Measurements from ENCODE around the gene HGFAC. TPM values are rescaled to one million over a fixed set of nuclear protein-coding genes. Genes with fewer than 3 reads are reported as not detected.

HGFAC gene
- total and polyA plus RNA-seq, 2 experiments from 2014 or later, result 0.87 to 1.7 TPM

DNA sequence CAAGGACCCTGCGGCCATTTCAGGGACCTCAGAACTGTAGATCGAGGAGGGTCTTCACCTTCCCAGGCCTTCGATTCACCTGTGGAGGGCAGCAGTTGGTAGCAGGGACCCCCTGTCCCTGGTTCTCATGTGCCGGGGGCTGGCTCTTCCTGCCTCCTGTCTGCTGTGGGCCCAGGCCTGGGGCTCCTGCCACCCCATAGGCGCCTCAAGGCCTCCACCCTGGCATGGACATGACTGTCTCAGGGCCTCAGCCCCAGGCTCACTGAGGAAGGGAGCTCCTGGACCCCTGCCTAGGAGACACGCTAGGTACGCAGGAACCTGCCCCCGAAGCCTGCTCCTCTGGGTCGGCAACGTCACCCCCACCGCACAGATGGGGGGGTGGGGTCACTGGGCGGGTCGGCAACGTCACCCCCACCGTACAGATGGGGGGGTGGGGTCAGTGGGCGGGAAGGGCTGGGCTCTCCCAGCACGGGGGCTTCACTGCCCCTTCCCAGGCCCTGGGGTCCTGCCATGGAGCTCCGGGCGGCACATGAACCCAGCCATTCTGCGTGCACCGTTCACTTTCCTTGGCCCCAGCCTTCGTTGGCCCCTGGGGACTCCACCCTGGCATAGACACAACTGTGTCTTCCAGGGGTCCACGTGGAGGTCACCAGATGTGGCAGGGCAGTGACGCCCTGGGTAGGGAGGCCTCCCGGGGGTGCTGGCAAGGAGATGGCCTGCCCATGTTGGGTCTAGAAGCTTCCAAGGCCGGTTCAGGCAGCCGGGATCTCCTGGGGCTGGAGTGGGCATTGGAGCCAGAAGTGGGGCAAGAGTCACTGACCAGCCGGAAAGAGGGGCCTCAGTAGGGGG, 3.5 kb upstream of the HGFAC start:
- no peak overlapping the region for H3K27ac ChIP-seq

DNA sequence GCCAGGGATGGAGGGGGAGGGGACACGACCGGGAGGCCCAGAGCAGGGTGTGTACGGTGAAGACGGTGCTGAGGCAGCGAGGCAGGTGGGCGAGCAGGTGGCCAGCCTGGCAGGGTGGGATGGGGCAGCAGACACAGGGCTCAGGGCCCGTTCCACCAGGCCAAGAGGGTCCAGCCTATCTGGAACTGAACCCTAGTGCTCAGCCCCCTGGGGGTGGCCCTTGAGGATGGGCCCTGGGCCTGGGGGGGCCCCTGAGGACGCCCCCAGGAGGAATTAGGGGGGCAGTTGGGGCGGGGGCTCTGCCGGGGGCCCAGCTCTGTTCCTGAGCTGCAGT, 3.0 kb upstream of the HGFAC start:
- H4K20me1 ChIP-seq (ENCODE audit: insufficient read depth, poor library complexity, severe bottlenecking), result no peaks in the 10 kb centered on the region
- DNase-seq (ENCODE audit: low spot score), result no peak
- no peaks in the 10 kb centered on the region for H3K4me1 ChIP-seq (ENCODE audit: insufficient read depth)
- TF ChIP-seq EZH2 (IDR thresholded peaks at IDR 0.05; ENCODE audit: borderline replicate concordance), result no peak
- TF ChIP-seq, protein P1, sequence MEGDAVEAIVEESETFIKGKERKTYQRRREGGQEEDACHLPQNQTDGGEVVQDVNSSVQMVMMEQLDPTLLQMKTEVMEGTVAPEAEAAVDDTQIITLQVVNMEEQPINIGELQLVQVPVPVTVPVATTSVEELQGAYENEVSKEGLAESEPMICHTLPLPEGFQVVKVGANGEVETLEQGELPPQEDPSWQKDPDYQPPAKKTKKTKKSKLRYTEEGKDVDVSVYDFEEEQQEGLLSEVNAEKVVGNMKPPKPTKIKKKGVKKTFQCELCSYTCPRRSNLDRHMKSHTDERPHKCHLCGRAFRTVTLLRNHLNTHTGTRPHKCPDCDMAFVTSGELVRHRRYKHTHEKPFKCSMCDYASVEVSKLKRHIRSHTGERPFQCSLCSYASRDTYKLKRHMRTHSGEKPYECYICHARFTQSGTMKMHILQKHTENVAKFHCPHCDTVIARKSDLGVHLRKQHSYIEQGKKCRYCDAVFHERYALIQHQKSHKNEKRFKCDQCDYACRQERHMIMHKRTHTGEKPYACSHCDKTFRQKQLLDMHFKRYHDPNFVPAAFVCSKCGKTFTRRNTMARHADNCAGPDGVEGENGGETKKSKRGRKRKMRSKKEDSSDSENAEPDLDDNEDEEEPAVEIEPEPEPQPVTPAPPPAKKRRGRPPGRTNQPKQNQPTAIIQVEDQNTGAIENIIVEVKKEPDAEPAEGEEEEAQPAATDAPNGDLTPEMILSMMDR (IDR thresholded peaks at IDR 0.05; ENCODE audit: poor library complexity), result no peak
- no peak for TF ChIP-seq EZH2phosphoT487 (IDR thresholded peaks at IDR 0.05; ENCODE audit: low read depth, severe bottlenecking, unreplicated experiment)
- no peaks in the 10 kb centered on the region for H3K9me3 ChIP-seq (ENCODE audit: low read depth)
- no peaks in the 10 kb centered on the region for H3K27me3 ChIP-seq
- no CpG with 5 or more reads among the region's 10 CpGs for WGBS (ENCODE audit: low lambda C conversion rate, missing lambda C conversion rate)
- H3K4me3 ChIP-seq, result no peak overlapping the region
- H3K27ac ChIP-seq, result no peak overlapping the region
- no peak overlapping the region for H2AFZ ChIP-seq
- no peaks in the 10 kb centered on the region for H3K36me3 ChIP-seq (replicated peaks; ENCODE audit: insufficient read depth, low read depth)
- H3K9me2 ChIP-seq (replicated peaks; ENCODE audit: insufficient read depth), result no peaks in the 10 kb centered on the region
- H3K4me2 ChIP-seq, result no peak overlapping the region
- no peaks in the 10 kb centered on the region for H3K79me2 ChIP-seq

More for the DNA sequence above, 3.5 kb upstream of the HGFAC start:
- Histone ChIP-seq H3K4me1 (ENCODE audit: insufficient read depth) (no peaks in the 10 kb centered on the region), H3K4me3 (no peak overlapping the region), H3K36me3 (replicated peaks; ENCODE audit: insufficient read depth, low read depth) (no peaks in the 10 kb centered on the region), H3K9me2 (replicated peaks; ENCODE audit: insufficient read depth) (no peaks in the 10 kb centered on the region), H2AFZ (no peak overlapping the region), H3K4me2 (no peak overlapping the region), H4K20me1 (ENCODE audit: insufficient read depth, poor library complexity, severe bottlenecking) (no peaks in the 10 kb centered on the region), H3K79me2 (no peaks in the 10 kb centered on the region), H3K27me3 (no peaks in the 10 kb centered on the region), H3K9me3 (ENCODE audit: low read depth) (no peaks in the 10 kb centered on the region)
- TF ChIP-seq, protein P1 (IDR thresholded peaks at IDR 0.05; ENCODE audit: poor library complexity), result no peak
- TF ChIP-seq EZH2 (IDR thresholded peaks at IDR 0.05; ENCODE audit: borderline replicate concordance), result no peak
- TF ChIP-seq EZH2phosphoT487 (IDR thresholded peaks at IDR 0.05; ENCODE audit: low read depth, severe bottlenecking, unreplicated experiment), result no peak
- 93% methylated on average over 23 of the region's 28 CpGs for WGBS (ENCODE audit: low lambda C conversion rate, missing lambda C conversion rate)
- no peak for DNase-seq (ENCODE audit: low spot score)

DNA sequence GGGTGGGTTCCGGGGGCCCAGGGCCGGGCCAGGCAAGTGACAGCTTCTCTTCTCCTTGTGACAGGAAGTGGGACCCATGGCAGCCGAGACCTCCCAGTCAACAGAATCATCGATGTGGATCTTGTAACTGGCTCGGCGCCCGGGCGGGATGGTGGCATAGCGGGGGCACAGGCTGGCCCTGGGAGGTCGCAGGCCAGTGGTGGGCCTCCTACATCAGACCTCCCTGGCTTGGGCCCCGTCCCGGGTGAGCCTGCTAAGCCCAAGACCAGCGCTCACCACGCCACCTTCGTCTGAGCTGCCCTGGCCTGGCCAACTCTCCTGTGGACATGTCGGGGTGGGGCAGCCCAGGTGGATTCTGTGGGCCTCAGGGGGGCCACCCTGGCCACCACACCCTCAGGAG, 2.4 kb upstream of the HGFAC start:
- Histone ChIP-seq H3K9me2 (replicated peaks; ENCODE audit: insufficient read depth) (no peaks in the 10 kb centered on the region), H3K4me3 (no peak overlapping the region), H3K4me1 (ENCODE audit: insufficient read depth) (no peaks in the 10 kb centered on the region), H4K20me1 (ENCODE audit: insufficient read depth, poor library complexity, severe bottlenecking) (no peaks in the 10 kb centered on the region), H3K9me3 (ENCODE audit: low read depth) (no peaks in the 10 kb centered on the region), H2AFZ (no peak overlapping the region), H3K27ac (no peak overlapping the region), H3K36me3 (replicated peaks; ENCODE audit: insufficient read depth, low read depth) (no peaks in the 10 kb centered on the region), H3K4me2 (no peak overlapping the region), H3K79me2 (no peaks in the 10 kb centered on the region), H3K27me3 (no peaks in the 10 kb centered on the region)
- TF ChIP-seq, protein P1 (IDR thresholded peaks at IDR 0.05; ENCODE audit: poor library complexity), result no peak
- TF ChIP-seq EZH2 (IDR thresholded peaks at IDR 0.05; ENCODE audit: borderline replicate concordance) (no peak), EZH2phosphoT487 (IDR thresholded peaks at IDR 0.05; ENCODE audit: low read depth, severe bottlenecking, unreplicated experiment) (no peak)
- no peak for DNase-seq (ENCODE audit: low spot score)
- 93% methylated on average over 14 of the region's 16 CpGs for WGBS (ENCODE audit: low lambda C conversion rate, missing lambda C conversion rate)

All from hepatocyte (in vitro differentiated cells).